HG02970 (cell line): Measurements from ENCODE around the gene PSMB2.
"Not testable (repeated sequence)": the region's sequence is repeated elsewhere in the genome, so short reads cannot be mapped to it uniquely, and the experiment has no call there.

ENCODE experiments used
- ATAC-seq: cut with Tn5 transposase; IDR thresholded peaks from one replicate; pipeline ENCODE4 v1.9.1; 2021; ENCODE audit warnings: mild to moderate bottlenecking, moderate library complexity, moderate number of reproducible peaks; ENCODE audit not compliant: unreplicated experiment, low FRiP score

PSMB2 gene

DNA sequence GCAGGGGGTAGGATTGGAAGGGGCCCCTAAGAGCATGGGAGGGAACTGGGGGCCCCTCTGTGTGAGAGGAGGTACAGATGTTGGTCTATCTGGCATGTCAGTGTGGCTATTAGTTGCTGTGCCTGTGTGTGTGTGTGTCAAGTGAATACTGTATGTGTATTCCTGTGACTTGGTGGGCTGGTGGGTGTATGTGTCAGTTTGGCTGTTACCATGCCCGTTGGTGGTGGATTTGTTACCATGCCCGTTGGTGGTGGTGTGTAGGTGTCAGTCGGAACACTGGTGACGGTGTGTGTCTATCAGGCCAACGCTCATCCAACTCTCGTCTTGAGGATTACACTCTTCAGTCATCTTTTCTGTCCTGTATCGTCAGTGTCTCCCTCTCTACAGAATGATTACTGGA lies 45.6 kb downstream of the PSMB2 start:
- ATAC-seq, result no peak

DNA sequence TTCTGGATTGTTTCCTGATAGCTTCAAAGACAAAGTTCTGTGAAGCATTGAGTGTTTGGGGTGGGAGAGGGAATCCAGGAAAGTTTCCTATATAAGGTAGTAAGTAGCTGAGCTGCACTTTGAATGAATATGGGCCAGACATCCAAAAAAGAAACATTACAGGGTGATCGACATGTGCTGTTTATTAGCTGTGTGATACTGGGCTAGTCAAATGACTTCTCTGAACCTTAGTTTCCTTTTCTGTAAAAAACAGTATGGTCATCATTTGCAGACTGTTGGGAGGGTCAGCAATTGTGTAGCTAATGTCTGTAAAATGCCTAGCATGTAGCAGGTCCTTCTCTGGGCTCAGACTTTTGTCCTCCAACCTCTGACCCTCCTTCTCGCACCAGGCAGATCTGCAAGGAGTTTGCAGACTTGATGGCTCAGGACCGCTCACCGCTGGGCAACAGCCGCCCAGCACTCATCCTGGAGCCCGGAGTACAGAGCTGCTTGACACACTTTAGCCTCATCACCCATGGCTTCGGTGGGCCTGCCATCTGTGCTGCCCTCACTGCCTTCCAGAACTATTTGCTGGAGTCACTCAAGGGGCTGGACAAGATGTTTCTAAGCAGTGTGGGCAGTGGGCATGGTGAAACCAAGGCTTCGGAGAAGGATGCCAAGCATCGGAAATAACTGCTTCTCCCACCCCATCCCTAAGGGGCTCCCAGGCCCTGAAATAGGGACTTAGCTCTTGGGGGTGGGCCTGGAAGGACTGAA lies 47.1 kb downstream of the PSMB2 start:
- no peak for ATAC-seq

- no peak for ATAC-seq
Measured at GRCh38 chr1:35592991-35593769, 48.1 kb downstream of the PSMB2 start.

GRCh38 chr1:35591211-35591610 lies 50.1 kb downstream of the PSMB2 start:
- ATAC-seq, result no peak

GRCh38 chr1:35590476-35591040 lies 50.8 kb downstream of the PSMB2 start:
- no peak for ATAC-seq

DNA sequence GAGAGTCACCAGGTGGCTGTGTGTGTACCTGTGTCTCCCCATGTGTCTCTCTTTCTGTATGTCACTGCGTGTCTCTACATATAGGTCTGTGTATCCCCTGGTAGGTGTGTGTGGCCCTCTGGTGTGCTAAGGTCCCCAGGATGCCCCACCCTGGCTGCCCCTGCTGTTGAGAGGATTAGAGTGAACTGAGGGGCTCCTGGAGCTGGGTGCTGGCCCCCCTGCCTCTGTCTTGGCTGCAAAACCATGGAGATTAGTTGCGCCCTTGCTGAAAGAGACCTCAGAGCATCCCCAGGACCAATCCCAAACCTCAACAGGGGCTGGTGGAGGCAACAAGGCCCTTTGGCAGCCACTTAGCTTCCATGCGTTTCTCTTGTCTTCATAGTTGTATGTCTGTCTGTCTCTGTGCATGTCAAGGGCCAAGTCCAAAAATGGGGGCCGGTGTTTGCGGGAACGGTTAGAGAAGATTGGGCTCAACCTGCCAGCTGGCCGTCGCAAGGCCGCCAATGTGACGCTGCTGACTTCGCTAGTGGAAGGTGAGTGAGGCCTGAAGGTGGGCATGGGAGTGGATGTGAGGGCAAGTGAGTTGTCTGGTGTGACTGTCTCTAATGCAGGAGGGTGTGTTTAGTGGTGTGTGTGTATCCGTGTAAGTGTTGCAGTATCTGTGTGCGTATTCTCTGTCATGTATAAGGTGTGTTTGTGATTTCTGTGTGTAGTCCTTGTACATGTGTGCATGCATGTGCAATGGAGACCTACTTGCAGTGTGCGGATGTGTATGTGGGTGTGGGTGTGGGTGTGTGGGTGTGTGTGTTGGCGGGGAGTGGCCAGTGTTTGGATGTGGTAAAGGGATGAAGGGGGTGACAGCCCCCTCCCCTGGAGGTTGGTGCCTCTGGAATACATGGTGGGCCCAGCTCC lies 51.6 kb downstream of the PSMB2 start:
- no peak for ATAC-seq

- ATAC-seq, result no peak
Measured at GRCh38 chr1:35588197-35588910, 53.0 kb downstream of the PSMB2 start.

DNA sequence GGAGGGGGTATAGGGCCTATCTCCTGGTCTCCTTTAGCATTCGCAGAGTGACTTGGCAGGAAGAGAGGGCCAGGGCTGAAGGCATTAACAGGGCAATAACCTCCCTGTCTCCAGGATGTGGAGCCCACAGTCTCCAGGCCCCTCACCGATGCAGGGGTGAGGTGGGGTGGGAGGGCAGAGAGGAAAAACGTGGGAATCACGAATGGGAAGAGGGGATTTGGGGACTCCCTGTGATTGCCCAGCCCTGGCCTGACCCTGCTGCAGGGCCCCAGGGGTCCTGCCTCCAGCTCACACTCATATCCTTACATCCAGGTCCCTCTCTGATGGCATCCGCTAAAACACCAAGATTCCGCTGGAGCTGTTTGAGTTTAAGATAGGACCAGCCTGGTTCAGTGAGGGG lies 53.6 kb downstream of the PSMB2 start:
- no peak for ATAC-seq

DNA sequence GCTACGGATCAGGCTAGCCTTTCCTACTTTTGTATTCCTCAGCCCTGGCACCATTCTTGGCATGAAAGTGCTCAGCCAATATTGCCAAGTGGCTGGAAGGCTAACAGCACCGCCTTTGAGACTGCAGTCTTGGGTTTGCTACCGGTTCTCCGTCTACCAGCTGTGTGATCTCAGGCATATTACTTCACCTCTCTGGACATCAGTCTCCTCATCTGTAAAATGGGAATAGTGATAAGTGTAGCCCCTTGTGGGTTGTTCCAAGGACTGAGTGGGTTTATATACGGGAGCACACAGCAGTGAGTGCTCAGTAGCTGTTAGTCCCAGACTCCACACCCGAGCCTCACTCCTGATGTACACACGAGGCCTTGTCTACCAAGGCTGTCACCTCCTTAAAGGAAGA lies 54.5 kb downstream of the PSMB2 start:
- no peak for ATAC-seq

DNA sequence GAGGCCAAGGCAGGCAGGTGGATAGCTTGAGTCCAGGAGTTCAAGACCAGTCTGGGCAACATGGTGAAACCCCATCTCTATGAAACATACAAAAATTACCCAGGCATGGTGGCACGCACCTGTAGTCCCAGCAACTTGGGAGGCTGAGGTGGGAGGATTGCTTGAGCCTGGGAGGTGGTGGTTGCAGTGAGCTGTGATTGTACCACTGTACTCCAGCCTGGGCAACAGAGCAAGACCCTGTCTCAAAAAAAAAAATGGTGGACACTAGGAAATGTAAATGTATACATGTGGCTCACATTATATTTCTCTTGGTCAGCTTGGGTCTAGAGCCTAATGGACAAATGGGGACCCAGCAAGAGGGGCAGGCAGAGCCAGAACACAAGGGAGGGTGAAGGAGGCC lies 55.5 kb downstream of the PSMB2 start:
- not testable (repeated sequence) for ATAC-seq

DNA sequence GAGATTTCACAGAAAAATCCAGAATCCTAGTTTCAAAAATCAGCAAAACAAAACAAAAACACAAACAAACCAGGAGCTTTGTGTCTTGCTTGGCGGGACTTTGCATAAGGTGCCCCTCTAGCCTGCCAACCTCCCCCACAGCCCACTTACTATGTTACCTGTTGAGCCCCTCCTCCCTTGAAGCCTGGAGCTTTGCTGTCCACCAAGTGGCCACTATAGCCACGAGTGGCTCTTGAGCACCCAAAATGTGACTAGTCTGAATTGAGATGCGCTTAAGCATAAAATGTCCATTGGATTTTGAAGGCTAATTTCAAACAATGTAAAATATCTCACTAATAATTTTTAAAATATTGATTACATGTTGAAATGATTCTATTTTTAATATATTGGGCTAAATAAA lies 56.0 kb downstream of the PSMB2 start:
- ATAC-seq, result no peak

- ATAC-seq, result not testable (repeated sequence)
Measured at GRCh38 chr1:35581621-35582020, 59.7 kb downstream of the PSMB2 start.

- no peak for ATAC-seq
Measured at GRCh38 chr1:35580949-35581388, 60.4 kb downstream of the PSMB2 start.

DNA sequence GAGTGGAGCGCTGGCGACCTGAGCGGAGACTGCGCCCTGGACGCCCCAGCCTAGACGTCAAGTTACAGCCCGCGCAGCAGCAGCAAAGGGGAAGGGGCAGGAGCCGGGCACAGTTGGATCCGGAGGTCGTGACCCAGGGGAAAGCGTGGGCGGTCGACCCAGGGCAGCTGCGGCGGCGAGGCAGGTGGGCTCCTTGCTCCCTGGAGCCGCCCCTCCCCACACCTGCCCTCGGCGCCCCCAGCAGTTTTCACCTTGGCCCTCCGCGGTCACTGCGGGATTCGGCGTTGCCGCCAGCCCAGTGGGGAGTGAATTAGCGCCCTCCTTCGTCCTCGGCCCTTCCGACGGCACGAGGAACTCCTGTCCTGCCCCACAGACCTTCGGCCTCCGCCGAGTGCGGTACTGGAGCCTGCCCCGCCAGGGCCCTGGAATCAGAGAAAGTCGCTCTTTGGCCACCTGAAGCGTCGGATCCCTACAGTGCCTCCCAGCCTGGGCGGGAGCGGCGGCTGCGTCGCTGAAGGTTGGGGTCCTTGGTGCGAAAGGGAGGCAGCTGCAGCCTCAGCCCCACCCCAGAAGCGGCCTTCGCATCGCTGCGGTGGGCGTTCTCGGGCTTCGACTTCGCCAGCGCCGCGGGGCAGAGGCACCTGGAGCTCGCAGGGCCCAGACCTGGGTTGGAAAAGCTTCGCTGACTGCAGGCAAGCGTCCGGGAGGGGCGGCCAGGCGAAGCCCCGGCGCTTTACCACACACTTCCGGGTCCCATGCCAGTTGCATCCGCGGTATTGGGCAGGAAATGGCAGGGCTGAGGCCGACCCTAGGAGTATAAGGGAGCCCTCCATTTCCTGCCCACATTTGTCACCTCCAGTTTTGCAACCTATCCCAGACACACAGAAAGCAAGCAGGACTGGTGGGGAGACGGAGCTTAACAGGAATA lies 64.0 kb downstream of the PSMB2 start:
- no peak for ATAC-seq

- not testable (repeated sequence) for ATAC-seq
Measured at GRCh38 chr1:35576766-35577070, 64.6 kb downstream of the PSMB2 start.

DNA sequence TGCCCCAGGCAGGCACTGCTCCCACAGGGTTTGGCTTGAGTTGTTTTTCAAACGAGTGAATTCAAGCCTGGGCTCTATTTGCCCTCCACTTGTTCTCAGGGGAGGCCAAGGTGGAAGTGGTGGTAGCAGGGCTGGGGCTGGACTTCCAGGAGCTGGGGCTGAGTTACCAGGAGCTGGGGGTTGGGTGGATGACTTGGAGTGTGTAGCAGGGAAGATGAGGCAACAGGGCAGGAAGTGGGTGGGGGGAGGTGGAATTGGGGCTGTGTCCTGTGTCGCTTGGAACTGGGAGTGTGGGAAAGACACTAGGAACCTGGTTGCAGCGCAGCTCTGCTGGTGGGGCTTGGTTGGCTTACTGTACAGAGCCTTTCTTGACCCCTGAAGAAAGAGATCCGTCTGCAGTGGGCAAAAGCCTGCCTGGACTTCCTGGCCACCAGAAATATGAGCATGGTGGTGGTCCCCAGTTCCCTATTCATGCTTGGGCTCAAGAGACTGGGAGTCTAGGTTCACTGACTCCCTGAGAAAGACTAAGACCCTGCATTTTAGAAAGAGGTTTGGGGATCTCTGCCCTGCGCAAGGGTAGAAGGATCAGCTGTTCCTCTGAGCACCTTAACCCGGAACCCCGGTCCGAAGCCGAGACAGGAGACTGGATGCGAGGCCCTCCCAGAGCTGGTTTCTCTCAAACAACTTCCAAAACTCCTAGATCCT lies 65.1 kb downstream of the PSMB2 start:
- ATAC-seq, result no peak

- ATAC-seq, result no peak
Measured at GRCh38 chr1:35575416-35575958, 65.8 kb downstream of the PSMB2 start.
